SK-N-SH (cell line): ENCODE measurements around the gene KIF13A. TPM values are rescaled to one million over a fixed set of nuclear protein-coding genes. Genes with fewer than 3 reads are reported as not detected.

Source experiments
- CTCF ChIA-PET: fragments of 300-600, 350-600 bp; formaldehyde crosslinking; extraction: SDS; loops from one replicate; lab custom pipeline; 2021; lab: Yijun Ruan, JAX
- POLR2A ChIA-PET: fragments of 350-600 bp; sonication (Branson Sonifier 250); formaldehyde crosslinking; extraction: SDS; loops from one replicate; lab custom pipeline; 2020; ENCODE audit warnings: antibody characterized with exemption, inconsistent platforms; lab: Yijun Ruan, JAX
- DNase-seq: peaks from one replicate; pipeline ENCODE4 v3.0.0; 2012
- H2AFZ ChIP-seq: fragments of 200-600 bp; sonication (generic); 2 replicates; pipeline ENCODE4 v1.8.1; 2016; ENCODE audit warnings: antibody characterized with exemption, mild to moderate bottlenecking, low read depth
- H3F3A ChIP-seq: fragments of 200-600 bp; sonication (generic); replicated peaks from 2 replicates; pipeline ENCODE3; 2016; ENCODE audit warnings: antibody characterized with exemption, mild to moderate bottlenecking; ENCODE audit not compliant: insufficient read depth
- H3K27ac ChIP-seq, 2 experiments: fragments of 200-500 bp in 1 of 2; fragments of 200-600 bp in 1 of 2; sonication (Bioruptor generic) in 1 of 2; sonication (generic), shearing (Covaris generic) in 1 of 2; 2 replicates each; pipeline versions ENCODE4 v1.5.1 to v1.6.1; 2014 to 2016; ENCODE audit warnings: low read depth in 2 of 2, inconsistent platforms in 1 of 2, low read length in 1 of 2, mild to moderate bottlenecking in 1 of 2, mixed read lengths in 1 of 2
- H3K27me3 ChIP-seq: fragments of 200-600 bp; sonication (generic), shearing (Covaris generic); 2 replicates; pipeline ENCODE4 v1.6.1; 2016; ENCODE audit warnings: mixed run types; ENCODE audit not compliant: insufficient read depth
- H3K36me3 ChIP-seq, 2 experiments: fragments of 200-500 bp in 1 of 2; fragments of 200-600 bp in 1 of 2; sonication (Bioruptor generic) in 1 of 2; sonication (generic) in 1 of 2; replicated peaks in 1 of 2; 2 replicates each; pipeline versions ENCODE3 to v1.5.1; 2014 to 2016; ENCODE audit warnings: low read length in 1 of 2, mild to moderate bottlenecking in 1 of 2; ENCODE audit not compliant: insufficient read depth in 2 of 2, control insufficient read depth in 1 of 2
- H3K4me1 ChIP-seq, 2 experiments: fragments of 200-500 bp in 1 of 2; fragments of 200-600 bp in 1 of 2; sonication (Bioruptor generic) in 1 of 2; sonication (generic), shearing (Covaris generic) in 1 of 2; 2 replicates each; pipeline versions ENCODE4 v1.5.1 to v1.6.1; 2014 to 2016; ENCODE audit warnings: low read depth in 1 of 2, low read length in 1 of 2, mixed run types in 1 of 2; ENCODE audit not compliant: insufficient read depth in 2 of 2, control insufficient read depth in 1 of 2
- H3K4me2 ChIP-seq: fragments of 200-600 bp; sonication (generic), shearing (Covaris generic); 2 replicates; pipeline ENCODE4 v1.6.1; 2017; ENCODE audit warnings: mixed run types
- H3K4me3 ChIP-seq, 2 experiments: fragments of 200-500 bp in 1 of 2; fragments of 200-600 bp in 1 of 2; sonication (Bioruptor generic) in 1 of 2; sonication (generic), shearing (Covaris generic) in 1 of 2; 2 replicates each; pipeline versions ENCODE4 v1.5.1 to v1.8.1; 2014 to 2016; ENCODE audit warnings: low read depth in 2 of 2, inconsistent platforms in 1 of 2, low read length in 1 of 2, mild to moderate bottlenecking in 1 of 2, mixed read lengths in 1 of 2, moderate library complexity in 1 of 2
- H3K79me2 ChIP-seq: fragments of 200-600 bp; sonication (generic); 2 replicates; pipeline ENCODE4 v1.8.1; 2017; ENCODE audit warnings: mild to moderate bottlenecking; ENCODE audit not compliant: insufficient read depth
- H3K9ac ChIP-seq: fragments of 200-600 bp; sonication (generic); 2 replicates; pipeline ENCODE4 v1.6.1; 2017; ENCODE audit warnings: mixed run types
- H3K9me2 ChIP-seq: fragments of 200-600 bp; sonication (generic); 2 replicates; pipeline ENCODE4 v1.6.1; 2017; ENCODE audit warnings: mixed run types
- H3K9me3 ChIP-seq: fragments of 200-600 bp; sonication (generic); 2 replicates; pipeline ENCODE4 v1.6.1; 2017; ENCODE audit warnings: mixed run types, mild to moderate bottlenecking, moderate library complexity
- H4K20me1 ChIP-seq: fragments of 200-600 bp; sonication (generic); 2 replicates; pipeline ENCODE4 v1.6.1; 2017; ENCODE audit warnings: mild to moderate bottlenecking, mixed run types; ENCODE audit not compliant: insufficient read depth
- CHD2 ChIP-seq: fragments of 150-350 bp; IDR thresholded peaks from 2 replicates; pipeline ENCODE4 v1.6.1; 2018; ENCODE audit warnings: low read length; ENCODE audit not compliant: partially characterized antibody
- ELF1 ChIP-seq: IDR thresholded peaks from 2 replicates; pipeline ENCODE4 v1.4.0; 2012
- EP300 ChIP-seq, 2 experiments: IDR thresholded peaks; 2 replicates each; pipeline versions ENCODE4 v1.4.0 to v1.6.1; 2012; ENCODE audit warnings: borderline replicate concordance in 1 of 2, low read depth in 1 of 2, low read length in 1 of 2
- GABPA ChIP-seq: IDR thresholded peaks from 2 replicates; pipeline ENCODE4 v1.4.0; 2012; ENCODE audit warnings: low read depth, mild to moderate bottlenecking
- GATA2 ChIP-seq: sonication (generic); formaldehyde crosslinking; IDR thresholded peaks from 2 replicates; pipeline ENCODE4 v1.5.0; 2020; ENCODE audit warnings: mild to moderate bottlenecking, missing genetic modification reagents
- MAX ChIP-seq: IDR thresholded peaks from 2 replicates; pipeline ENCODE4 v1.4.0; 2012; ENCODE audit warnings: low read depth
- MXI1 ChIP-seq: IDR thresholded peaks from 2 replicates; pipeline ENCODE4 v1.6.1; 2012; ENCODE audit warnings: mild to moderate bottlenecking, low read depth, low read length, improper control_type of control experiment
- NFIC ChIP-seq: IDR thresholded peaks from 2 replicates; pipeline ENCODE4 v1.4.0; 2012; ENCODE audit warnings: borderline replicate concordance
- NRF1 ChIP-seq: IDR thresholded peaks from 2 replicates; pipeline ENCODE4 v1.6.1; 2012; ENCODE audit warnings: low read depth, mild to moderate bottlenecking, low read length
- PBX3 ChIP-seq: IDR thresholded peaks from 2 replicates; pipeline ENCODE4; 2012
- POLR2AphosphoS5 ChIP-seq: IDR thresholded peaks from 2 replicates; pipeline ENCODE4 v1.6.1; 2012; ENCODE audit warnings: low read depth, low read length
- RCOR1 ChIP-seq: fragments of 150-350 bp; IDR thresholded peaks from 2 replicates; pipeline ENCODE4 v1.6.1; 2017; ENCODE audit warnings: antibody characterized with exemption, low read length
- REST ChIP-seq: IDR thresholded peaks from 2 replicates; pipeline ENCODE4 v1.6.1; 2012; ENCODE audit warnings: mild to moderate bottlenecking, low read depth, low read length, moderate library complexity
- RFX5 ChIP-seq: IDR thresholded peaks from 2 replicates; pipeline ENCODE4 v1.6.1; 2012; ENCODE audit warnings: mild to moderate bottlenecking, improper control_type of control experiment, low read length
- RXRA ChIP-seq: IDR thresholded peaks from 2 replicates; pipeline ENCODE4 v1.4.0; 2012; ENCODE audit warnings: low read depth, mild to moderate bottlenecking, borderline replicate concordance
- SIN3A ChIP-seq: IDR thresholded peaks from 2 replicates; pipeline ENCODE4 v1.6.1; 2012; ENCODE audit warnings: low read depth, mild to moderate bottlenecking, low read length, moderate library complexity, borderline replicate concordance
- TCF12 ChIP-seq: IDR thresholded peaks from 2 replicates; pipeline ENCODE4 v1.4.0; 2012
- USF2 ChIP-seq: fragments of 150-350 bp; IDR thresholded peaks from 2 replicates; pipeline ENCODE4 v1.6.1; 2017; ENCODE audit warnings: antibody characterized with exemption, low read length, low read depth, borderline replicate concordance
- WGBS: methylation state at CpG from one replicate; pipeline ENCODE4 v1.1.6; 2017; ENCODE audit warnings: low lambda C conversion rate; 5-methylcytosine and 5-hydroxymethylcytosine counted together
- polyA plus RNA-seq, 3 experiments: library from polyadenylated mRNA; depleted of rRNA; stranded (reverse); fragments of >200 nt; gene quantifications; 2 replicates each; pipeline ENCODE4 v1.2.3, GENCODE V29; 2012
- TF ChIP-seq, protein P1 (sequence below): IDR thresholded peaks from 2 replicates; pipeline ENCODE4 v1.4.0; 2012; ENCODE audit warnings: low read depth, borderline replicate concordance

The KIF13A gene
- polyA plus RNA-seq, 1 of the 3 experiments (the other 2 are of a cell fraction) = 18.2 TPM

- TF ChIP-seq EP300 (IDR thresholded peaks at IDR 0.05; ENCODE audit: borderline replicate concordance in 1 of 2, low read depth in 1 of 2, low read length in 1 of 2) (no peak), MAX (no peak), RCOR1 (no peak), RFX5 (no peak), GATA2 (CRISPR knock-in tag) (no peak), NFIC (no peak), POLR2AphosphoS5 (no peak), CHD2 (no peak), NRF1 (no peak), USF2 (no peak), MXI1 (no peak), ELF1 (no peak), REST (no peak), RXRA (no peak), TCF12 (no peak), SIN3A (no peak), PBX3 (no peak), GABPA (no peak)
- TF ChIP-seq, protein P1, sequence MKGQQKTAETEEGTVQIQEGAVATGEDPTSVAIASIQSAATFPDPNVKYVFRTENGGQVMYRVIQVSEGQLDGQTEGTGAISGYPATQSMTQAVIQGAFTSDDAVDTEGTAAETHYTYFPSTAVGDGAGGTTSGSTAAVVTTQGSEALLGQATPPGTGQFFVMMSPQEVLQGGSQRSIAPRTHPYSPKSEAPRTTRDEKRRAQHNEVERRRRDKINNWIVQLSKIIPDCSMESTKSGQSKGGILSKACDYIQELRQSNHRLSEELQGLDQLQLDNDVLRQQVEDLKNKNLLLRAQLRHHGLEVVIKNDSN = no peak
- no peaks in the 10 kb centered on the region for H3K27me3 ChIP-seq
- H3K9me2 ChIP-seq = no peaks in the 10 kb centered on the region
- H3K79me2 ChIP-seq = peaks cover 89% of the 10 kb centered on the region
- H3K27ac ChIP-seq = peak overlapping the region in 1 of 2 experiments; percentile 49; a peak in 2 of 4 replicates
- CTCF ChIA-PET = no interaction called here
- no peak overlapping the region for H2AFZ ChIP-seq
- H3K9ac ChIP-seq = no peak overlapping the region
- no peak for DNase-seq
- H3K4me2 ChIP-seq = no peak overlapping the region
- POLR2A ChIA-PET = no interaction called here
- WGBS = 92% methylated on average over 2 of the region's 2 CpGs
- H3F3A ChIP-seq = peaks cover 17% of the 10 kb centered on the region
- peaks cover 2 to 14% of the 10 kb centered on the region in 2 experiments; a peak in 2 of 4 replicates for H3K4me1 ChIP-seq
- H4K20me1 ChIP-seq = no peaks in the 10 kb centered on the region; the same call in 1 of the 2 replicates
- H3K4me3 ChIP-seq = no peak overlapping the region
- no peaks in the 10 kb centered on the region for H3K9me3 ChIP-seq
- no peaks in the 10 kb centered on the region for H3K36me3 ChIP-seq
These were observed 42.3 kb downstream of the KIF13A start for GRCh38 chr6:17945111-17945510.
